HG02885 (cell line): ENCODE measurements around the gene TTC39C.

Source experiments
- ATAC-seq: cut with Tn5 transposase; IDR thresholded peaks from one replicate; pipeline ENCODE4 v1.9.1; 2021; ENCODE audit warnings: mild to moderate bottlenecking; ENCODE audit not compliant: unreplicated experiment, poor library complexity

The TTC39C gene

DNA sequence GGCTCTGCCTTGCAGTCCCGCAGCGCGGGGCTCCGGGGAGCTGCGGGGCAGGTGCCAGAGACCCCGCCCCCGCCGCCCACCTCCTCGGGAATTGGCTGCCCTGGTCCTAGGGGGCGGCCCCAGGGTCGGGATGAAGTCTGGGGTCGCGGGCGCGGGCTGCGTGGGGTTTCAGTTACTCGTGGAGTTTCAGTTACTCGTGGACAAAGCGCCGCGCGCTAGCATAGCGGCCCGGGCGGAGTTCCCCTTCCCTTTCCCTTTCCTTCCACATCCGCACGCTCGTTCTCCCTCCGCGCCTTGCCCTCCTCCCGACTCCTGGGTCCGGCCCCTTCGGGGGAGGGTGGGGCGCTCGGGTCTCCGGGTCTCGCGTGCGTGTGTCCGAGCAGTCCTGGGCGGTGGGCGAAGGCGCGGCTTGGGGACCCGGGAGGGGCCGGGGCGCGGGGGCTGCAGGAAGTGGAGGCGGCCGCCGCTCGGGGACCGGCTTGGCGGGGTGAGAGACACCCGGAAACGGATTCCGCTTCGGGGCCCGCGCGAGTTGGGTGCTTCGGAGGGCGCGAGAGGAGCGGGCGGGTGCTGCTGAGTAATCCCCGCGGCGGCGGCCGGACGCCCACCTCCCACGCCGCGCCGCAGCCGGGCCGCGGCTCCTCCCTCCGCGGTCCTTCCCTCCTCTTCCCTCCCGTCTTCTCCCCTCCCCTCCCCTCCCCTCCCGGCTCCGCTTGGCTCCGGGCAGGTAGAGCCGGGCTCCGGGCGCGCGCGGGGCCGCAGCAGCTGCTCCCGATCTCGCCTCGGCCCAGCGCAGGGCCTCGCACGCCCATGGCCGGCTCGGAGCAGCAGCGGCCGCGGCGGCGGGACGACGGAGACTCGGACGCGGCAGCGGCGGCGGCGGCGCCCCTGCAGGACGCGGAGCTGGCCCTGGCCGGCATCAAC, at the start of gene TTC39C:
TTC39C (plus strand) TSS at position 693 of the 924 bp plus-strand sequence; CDS start at position 811, 118 bp downstream.
- peak; percentile 60 for ATAC-seq

DNA sequence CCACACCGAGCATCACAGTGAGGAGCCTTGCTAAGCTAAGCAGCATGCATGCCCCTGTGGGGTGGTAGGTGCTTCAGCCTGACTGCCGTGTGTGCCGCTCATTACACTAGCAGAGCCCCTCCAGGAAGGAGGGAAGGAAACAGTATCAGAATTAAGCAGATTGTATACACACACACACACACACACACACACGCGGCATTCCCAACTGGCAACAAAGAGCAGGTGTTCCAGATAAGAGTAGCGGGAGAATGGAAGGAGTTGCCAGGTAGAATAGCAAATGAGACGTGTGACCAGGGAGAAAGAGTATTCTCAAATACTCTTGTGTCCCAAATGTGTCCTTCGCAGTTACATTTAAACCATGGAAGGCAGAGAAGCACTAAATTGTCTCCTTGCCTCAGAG, 47.6 kb upstream of the TTC39C start:
- no peak for ATAC-seq

DNA sequence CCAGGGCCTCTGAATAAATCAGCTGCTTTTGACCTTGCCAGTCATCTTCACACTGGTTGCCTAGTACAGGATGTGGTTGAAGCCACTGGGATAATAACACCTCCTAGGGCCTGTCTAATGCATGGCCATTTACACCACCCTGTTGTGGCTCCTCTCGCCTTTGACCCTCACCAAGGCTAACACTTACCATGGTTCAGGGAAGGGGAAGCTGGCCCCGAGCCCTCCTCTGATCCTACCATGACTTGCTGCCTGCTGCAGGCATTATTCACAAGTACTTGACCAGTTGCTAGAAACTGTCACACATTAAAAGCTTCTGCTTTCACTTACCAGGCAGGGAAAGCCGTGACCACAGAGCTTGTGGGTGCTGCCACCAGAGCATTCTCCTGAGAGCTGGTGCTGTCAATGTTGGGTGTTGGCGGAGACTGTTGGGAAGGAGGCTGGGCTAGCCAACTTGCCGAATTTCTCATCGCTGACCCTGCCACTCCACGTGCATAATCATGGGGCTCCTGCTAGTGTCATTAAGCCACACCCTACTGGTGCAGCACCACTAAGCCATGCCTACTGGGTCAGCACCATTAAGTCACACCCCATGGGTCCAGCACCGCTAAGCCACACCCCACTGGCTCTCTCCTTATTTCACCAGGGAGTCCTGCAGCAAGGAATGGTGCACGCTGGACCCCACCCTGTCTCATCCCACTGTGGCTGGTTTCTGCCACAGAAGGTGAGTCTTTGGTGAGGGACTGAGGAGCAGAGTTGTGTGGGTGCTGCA, 47.0 kb upstream of the TTC39C start:
- peak; percentile 62 for ATAC-seq

DNA sequence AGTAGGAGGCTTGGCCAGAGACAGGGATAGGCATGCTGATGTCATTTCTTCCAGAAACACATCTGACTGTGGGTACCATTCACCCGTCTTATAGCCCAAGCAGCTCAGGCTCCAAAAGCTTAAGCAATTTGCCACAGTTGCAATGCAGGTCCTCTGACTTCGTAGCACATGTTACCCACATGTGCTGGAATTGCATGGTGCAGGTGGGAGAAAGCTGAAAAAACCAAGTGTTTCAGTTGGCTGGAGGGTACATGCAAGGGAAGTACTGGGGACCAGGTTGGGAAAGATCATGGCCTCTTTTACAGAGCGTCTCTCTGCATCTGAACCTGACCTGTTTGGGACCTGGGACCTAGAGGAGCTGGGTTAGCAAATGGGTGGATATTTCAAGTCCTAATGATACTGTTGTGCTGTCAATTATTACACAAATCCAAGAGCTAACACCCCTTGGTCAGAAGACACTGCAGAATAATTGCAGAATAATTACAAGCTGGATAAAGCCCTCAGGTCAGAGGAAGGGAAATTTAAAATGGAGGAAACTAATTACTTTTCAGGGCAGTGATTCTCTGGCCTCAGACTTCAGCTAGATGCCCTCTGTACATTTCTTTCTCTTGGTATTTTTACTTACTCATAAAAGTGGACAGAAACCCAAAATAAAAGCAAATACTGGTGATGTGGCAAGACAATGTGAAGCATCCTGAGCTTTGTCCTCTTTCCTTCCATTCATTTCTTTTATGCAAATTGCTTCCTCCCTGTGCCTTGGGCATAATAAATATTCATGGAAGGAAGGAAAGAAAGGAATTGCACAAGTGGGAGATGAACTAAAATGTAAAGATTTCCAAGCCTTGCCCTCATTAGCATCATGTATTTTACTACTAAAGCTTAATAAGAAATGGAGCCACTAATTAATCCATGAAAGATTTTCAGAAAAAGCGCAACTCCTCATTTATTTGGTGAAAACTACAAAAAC, 45.6 kb upstream of the TTC39C start:
- ATAC-seq, result no peak

DNA sequence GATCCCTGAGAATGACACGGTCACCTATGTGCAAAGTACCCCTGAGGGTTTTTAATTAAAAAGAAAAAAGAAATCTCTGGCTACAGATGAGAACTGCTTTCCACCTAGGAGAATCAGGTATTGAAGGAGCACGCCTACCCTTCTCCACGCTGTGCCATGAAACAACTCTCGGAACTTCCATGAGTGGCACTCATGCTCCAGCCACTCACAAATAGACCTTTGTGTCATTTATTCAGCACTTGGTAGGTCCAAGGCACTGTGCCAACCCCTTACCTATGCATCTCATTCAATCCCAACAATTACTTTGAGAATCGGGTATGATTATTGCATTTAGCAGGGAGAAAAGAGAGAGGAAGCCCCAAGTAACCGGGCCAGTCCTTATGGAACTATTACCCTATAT, 44.9 kb upstream of the TTC39C start:
- ATAC-seq, result no peak

DNA sequence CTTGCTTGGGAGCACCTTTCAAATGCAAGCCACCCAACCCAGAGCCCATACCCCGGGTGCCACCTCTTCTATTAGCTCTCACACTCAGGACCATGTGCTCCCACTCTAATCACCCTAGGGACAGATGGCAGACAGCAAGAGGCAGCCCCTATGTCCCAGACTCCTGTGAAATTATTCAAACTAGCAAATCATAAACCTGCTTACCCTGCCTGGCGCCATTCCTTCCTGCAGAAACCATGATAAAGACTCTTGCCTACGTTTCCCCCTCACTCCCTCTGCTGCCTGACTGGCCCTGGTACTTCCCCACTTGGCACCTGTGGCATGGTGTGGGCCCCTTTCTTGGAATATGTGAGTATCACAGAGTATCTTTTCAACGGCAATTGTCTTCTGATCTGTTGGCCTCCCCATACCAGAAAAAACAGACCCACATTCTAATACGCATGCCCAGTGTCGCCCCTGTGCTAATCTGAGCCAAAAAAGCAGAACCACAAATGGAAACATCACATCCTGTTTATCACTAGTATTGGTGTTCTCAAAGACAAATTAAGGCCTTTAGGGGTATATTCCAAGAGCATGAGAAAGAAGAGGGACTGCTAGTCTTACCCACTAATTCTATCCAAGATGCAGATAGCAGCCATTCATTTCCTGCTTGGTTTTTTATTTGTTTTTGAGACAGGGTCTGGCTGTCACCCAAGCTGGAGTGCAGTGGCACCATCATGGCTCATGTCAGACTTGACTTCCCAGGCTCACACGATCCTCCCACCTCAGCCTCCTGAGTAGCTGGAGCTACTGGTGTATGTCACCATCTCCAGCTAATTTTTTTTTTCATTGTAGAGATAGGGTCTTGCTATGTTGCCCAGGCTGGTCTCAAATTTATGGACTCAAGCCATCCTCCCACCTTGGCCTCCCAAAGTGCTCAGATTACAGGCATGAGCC, 44.1 kb upstream of the TTC39C start:
- ATAC-seq, result no peak

DNA sequence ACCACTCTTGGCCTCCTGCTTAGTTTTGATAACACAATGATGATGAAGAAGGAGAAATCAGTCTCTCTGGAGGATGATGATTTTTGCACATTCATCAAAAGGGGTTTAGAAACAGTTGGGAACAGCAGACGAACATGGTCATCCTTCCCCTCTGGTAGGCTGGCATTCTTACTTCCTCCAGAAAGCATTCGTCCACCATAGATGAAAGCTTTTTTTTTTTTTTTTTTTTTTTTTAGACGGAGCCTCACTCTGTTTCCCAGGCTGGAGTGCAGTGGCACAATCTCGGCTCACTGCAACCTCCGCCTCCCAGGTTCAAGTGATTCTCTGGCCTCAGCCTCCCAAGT, 43.5 kb upstream of the TTC39C start:
- ATAC-seq, result no peak

DNA sequence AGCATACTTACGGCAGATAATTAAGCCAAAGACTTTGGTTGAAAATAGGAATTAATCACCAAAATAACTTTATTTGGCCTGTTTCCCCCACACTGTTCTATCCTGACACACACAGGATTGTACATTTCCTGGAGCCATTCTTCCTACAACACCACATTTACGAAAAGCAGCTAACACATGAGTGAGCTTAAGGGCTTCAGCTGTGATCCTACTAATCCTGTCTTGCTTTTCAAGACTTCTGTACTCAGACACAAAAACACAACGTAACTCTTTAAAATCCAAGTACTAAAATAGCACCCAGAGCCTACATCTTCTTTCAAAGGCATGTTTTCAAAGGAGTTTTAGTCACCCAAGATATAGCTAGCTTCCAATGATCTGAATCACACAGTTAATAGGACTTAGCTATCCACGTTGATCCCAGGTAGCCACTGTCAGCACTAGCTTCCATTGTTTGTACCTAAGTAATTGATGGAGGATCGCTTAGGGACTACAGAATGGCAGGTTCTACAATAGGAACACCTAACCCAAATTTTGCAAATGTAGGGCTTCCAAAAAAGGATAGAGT, 42.8 kb upstream of the TTC39C start:
- ATAC-seq, result no peak

DNA sequence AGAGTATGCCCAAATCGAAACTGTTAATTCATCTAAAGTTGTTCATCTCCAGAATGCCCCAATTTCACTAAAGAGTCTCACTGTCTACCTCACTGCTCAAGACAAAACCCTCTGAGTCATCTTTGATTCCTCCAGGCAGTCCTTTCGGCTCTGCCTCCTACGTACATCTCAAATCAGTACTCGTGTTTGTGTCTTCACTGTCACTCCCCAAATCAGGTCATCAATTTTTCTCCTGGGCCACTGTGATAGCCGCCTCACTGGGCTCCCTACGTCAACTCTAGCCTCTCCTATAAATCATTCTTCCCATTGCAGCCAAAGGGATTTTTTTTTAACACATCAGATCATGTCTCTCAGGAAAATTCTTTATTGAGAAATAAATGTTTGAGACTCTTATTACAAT, 42.1 kb upstream of the TTC39C start:
- ATAC-seq, result peak; percentile 89

DNA sequence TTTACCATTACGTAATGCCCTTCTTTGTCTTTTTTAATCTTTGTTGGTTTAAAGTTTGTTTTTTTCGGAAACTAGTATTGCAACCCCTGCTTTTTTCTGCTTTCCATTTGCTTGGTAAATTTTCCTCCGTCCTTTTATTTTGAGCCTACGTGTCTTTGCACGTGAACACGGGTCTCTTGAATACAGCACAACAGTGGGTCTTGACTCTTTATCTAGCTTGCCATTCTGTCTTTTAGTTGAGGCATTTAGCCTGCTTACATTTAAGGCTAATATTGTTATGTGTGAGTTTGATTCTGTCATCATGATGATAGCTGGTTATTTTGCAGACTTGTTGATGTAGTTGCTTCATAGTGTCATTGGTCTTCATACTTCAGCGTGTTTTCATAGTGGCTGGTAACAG, 37.5 kb upstream of the TTC39C start:
- ATAC-seq, result no peak

DNA sequence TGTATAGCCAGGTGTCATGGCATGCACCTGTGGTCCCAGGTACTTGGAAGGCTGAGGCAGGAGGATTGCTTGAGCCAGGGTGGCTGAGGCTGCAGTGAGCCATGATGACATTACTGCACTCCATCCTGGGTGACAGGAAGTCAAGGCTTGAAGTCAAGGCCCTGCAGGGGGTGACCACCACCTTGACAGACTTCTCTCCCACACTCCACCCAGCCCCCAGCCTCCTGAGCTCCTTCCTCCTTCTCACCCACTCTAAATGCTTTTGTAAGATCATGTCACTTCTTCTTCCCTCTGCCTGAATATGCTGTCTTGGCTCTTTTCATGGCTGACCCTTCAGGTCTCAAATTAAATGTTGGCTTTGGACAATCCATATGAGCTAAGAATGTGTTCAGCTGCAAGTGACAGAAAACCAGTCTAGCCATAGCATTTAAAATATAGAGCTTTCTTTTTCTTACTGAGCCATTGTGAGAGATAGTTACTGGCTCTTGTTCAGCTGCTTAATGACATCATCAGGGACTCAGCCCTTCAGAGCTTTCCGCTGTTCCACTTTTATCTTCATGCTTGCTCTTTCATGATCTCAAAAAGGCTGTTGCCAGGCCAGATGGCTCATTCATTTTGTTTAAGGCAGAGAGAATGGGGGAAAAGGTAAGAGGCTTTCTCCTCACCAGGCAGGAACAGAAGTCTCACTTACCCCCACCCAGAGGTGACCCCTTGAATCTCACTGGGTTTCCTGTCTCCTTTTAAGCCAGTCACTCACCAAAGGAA, 36.7 kb upstream of the TTC39C start:
- no peak for ATAC-seq

DNA sequence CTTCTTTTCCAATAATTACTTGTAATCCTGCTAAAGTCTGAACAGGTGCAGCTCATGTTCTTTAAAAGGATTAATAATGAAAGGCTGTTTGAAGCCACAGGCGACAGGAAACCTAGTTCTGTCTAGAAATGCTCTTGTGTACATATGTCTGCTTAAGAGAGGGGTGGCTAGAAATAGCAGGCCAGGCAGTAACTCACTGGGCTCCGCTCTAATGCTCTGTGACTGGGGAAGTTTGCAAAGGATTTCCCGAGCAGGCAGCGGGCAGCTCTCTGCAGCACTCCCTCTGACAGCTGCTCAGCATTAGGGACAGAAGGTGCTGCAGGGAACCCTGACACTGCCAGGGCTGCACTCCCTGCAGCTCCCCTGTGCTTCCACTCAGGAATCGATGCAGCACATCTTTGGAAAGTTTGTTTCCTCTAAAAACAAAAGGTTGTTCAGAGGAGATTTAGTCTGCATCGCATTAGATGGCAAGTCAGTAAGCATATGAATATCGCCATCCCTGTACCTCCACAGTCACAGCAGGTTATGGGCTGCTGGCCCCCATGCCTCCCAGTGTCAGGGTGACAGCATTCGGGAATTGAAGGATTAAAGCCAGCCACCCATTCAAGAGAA, 33.1 kb upstream of the TTC39C start:
- ATAC-seq, result peak; percentile 82

DNA sequence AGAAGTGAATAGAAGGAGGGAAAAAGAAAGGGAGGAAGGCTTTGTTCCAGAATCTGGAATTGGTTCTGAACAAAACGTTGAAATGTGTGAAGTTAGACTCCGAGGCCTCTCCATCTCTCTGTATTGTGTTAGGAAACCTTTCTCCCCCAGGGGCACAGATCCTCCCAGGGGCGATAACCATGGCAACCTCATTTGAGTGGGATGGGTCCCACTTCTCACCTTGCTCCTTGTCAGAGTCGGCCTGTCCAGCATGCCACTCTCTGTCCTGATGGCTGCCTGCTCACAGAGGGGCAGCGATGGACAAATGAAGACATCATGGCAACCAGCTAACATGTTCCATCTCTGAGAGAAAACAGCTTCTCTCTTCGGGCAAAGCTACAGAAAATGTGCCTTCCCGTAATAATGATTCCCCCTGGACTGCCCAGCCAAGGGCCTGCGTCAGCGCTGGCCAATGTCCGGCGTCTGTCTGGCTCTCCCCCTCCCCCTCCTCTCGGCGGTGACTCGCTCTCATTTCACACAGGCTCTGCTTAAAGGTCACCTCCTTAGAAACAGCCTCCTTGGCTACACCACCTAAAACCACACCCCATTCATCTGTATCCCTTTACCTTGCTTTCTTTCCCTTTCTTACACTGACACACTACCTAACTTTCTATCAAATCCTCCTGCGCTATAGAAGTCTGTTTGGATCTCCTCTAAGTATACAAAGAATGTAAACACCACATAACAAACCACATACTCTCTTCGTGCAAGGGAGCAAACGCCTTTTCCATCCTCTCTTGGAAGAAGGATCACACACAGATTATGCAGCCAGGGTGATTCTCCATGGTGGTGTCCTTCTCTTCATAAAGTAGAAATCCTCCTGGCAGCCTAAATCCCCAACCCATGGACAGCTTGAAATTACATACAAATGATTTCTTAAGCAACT, 32.1 kb upstream of the TTC39C start:
- no peak for ATAC-seq

DNA sequence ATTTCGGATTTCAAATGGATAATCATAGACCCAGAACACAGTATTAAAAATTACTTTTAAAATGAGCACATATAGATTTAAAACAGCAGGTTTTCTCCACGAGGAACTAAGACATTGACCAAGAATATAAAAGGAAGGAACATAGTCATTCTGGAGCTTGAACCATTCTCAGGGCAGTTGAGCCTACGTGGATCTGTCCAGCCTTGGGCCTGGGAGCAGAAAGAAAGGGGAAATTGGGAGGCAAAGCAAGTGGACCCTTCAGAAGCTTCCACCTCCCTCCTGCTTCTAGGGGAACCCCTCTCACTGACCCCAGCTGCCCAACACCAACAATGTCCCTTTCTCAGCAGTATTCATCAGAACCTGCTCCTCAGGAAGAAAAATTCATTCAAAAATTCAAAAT, 31.4 kb upstream of the TTC39C start:
- ATAC-seq, result no peak

DNA sequence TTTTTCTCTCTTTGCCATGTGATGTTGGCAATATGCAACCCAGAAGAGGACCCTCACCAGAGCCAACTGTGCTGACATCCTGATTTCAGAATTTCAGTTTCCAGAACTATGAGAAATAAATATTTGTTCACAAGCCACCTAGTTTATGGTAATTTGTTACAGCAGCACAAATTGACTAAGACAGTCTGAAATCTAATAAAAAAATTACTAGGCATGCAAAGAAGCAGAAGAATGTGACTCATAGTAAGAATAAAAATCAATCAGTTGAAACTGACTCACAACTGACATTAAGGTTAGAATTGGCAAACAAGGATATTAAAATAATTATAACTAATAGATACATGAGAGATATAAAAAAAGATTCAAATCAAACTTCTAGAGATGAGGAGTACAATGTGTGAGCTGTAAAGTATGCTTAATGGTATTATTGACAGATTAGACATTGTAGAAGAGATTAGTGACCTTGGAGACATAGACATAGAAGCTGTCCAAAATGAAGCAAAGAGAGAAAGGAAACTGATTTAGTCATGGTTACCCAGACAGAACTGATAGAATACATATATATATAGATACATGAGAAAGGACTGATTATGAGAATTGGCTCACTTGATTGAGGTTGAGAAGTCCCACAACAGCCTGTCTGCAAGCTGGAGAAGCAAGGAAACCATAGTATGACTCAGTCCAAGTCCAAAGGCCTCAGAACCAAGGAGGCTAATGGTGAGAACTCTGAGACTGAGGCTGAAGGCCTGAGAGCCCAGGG, 27.8 kb upstream of the TTC39C start:
- peak; percentile 86 for ATAC-seq
